Testis (tissue), 2 donors: ENCODE results near the gene PSTPIP1.

ENCODE experiments used
- POLR2A ChIP-seq: fragments of 450-650 bp; IDR thresholded peaks from one replicate; pipeline ENCODE4 v1.6.1; 2017; ENCODE audit warnings: antibody characterized with exemption, mild to moderate bottlenecking, moderate library complexity
- TF ChIP-seq, protein P1 (sequence below), 3 experiments: fragments of 450-650 bp in 2 of 3; fragments of 200-600 bp in 1 of 3; sonication (generic) in 1 of 3; IDR thresholded peaks; one replicate each; pipeline ENCODE4 v1.5.1; 2016 to 2019; ENCODE audit warnings: antibody characterized with exemption in 3 of 3, mild to moderate bottlenecking in 2 of 3, moderate library complexity in 1 of 3

DNA sequence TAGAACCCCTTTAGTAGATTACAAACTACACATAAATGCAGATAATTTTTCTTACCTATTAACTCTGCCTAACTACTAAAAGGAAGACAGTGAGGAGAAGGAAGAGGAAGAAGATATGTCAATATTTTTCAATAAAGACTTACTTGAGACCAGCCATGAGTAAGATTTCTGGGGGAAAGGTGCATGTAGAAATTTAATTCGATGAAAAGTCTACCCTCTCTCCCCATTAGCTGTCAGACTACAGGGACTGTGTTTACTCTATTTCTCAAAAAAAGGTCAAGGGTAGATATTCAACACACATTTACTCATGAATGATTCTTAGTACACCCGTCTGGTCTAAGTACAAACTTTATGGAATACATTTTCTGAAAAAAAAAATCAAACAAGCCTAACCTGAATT is 69.1 kb downstream of the PSTPIP1 start:
- TF ChIP-seq, protein P1, sequence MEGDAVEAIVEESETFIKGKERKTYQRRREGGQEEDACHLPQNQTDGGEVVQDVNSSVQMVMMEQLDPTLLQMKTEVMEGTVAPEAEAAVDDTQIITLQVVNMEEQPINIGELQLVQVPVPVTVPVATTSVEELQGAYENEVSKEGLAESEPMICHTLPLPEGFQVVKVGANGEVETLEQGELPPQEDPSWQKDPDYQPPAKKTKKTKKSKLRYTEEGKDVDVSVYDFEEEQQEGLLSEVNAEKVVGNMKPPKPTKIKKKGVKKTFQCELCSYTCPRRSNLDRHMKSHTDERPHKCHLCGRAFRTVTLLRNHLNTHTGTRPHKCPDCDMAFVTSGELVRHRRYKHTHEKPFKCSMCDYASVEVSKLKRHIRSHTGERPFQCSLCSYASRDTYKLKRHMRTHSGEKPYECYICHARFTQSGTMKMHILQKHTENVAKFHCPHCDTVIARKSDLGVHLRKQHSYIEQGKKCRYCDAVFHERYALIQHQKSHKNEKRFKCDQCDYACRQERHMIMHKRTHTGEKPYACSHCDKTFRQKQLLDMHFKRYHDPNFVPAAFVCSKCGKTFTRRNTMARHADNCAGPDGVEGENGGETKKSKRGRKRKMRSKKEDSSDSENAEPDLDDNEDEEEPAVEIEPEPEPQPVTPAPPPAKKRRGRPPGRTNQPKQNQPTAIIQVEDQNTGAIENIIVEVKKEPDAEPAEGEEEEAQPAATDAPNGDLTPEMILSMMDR (IDR thresholded peaks at IDR 0.05), result no peak
- no peak for TF ChIP-seq POLR2A
